H7 (cell line): ENCODE measurements around the gene WIZ. TPM values are rescaled to one million over a fixed set of nuclear protein-coding genes. Genes with fewer than 3 reads are reported as not detected.
"Not testable (repeated sequence)": the region's sequence is repeated elsewhere in the genome, so short reads cannot be mapped to it uniquely, and the experiment has no call there.

Experiments
- DNase-seq: peaks from one replicate; pipeline ENCODE4 v3.0.0; 2012
- H3K27me3 ChIP-seq: 2 replicates; pipeline ENCODE4 v1.6.0; 2011; ENCODE audit warnings: mild to moderate bottlenecking, low read length; ENCODE audit not compliant: control insufficient read depth, insufficient read depth
- H3K36me3 ChIP-seq: replicated peaks from 2 replicates; pipeline ENCODE4 v1.5.1; 2011; ENCODE audit warnings: low read length; ENCODE audit not compliant: control insufficient read depth, insufficient read depth
- H3K4me3 ChIP-seq: 2 replicates; pipeline ENCODE4 v1.5.1; 2011; ENCODE audit warnings: low read depth, mild to moderate bottlenecking, control low read depth, low read length, moderate library complexity; ENCODE audit not compliant: insufficient read depth
- total RNA-seq: library from RNA; depleted of rRNA; stranded (reverse); fragments of >200 nt; shearing (Covaris generic); gene quantifications from 2 replicates; pipeline ENCODE4 v1.2.3, GENCODE V29; 2014

WIZ gene
- total RNA-seq, 1 experiment from 2014 or later, result 17.6 TPM

- H3K4me3 ChIP-seq, result no peak overlapping the region
- no peaks in the 10 kb centered on the region for H3K27me3 ChIP-seq
- H3K36me3 ChIP-seq, result peaks cover 43% of the 10 kb centered on the region
- DNase-seq, result no peak
Observed at GRCh38 chr19:15401397-15401710, 48.4 kb downstream of the WIZ start.

GRCh38 chr19:15400521-15401396, 49.0 kb downstream of the WIZ start:
- H3K36me3 ChIP-seq, result peaks cover 45% of the 10 kb centered on the region
- H3K27me3 ChIP-seq, result no peaks in the 10 kb centered on the region
- no peak for DNase-seq
- no peak overlapping the region for H3K4me3 ChIP-seq

- no peak for DNase-seq
- Histone ChIP-seq H3K36me3 (peaks cover 44% of the 10 kb centered on the region), H3K27me3 (no peaks in the 10 kb centered on the region), H3K4me3 (no peak overlapping the region)
Observed at GRCh38 chr19:15399635-15400034, 50.1 kb downstream of the WIZ start.

- Histone ChIP-seq H3K27me3 (no peaks in the 10 kb centered on the region), H3K4me3 (no peak overlapping the region), H3K36me3 (peaks cover 44% of the 10 kb centered on the region)
- no peak for DNase-seq
Observed at GRCh38 chr19:15399234-15399515, 50.6 kb downstream of the WIZ start.

DNA sequence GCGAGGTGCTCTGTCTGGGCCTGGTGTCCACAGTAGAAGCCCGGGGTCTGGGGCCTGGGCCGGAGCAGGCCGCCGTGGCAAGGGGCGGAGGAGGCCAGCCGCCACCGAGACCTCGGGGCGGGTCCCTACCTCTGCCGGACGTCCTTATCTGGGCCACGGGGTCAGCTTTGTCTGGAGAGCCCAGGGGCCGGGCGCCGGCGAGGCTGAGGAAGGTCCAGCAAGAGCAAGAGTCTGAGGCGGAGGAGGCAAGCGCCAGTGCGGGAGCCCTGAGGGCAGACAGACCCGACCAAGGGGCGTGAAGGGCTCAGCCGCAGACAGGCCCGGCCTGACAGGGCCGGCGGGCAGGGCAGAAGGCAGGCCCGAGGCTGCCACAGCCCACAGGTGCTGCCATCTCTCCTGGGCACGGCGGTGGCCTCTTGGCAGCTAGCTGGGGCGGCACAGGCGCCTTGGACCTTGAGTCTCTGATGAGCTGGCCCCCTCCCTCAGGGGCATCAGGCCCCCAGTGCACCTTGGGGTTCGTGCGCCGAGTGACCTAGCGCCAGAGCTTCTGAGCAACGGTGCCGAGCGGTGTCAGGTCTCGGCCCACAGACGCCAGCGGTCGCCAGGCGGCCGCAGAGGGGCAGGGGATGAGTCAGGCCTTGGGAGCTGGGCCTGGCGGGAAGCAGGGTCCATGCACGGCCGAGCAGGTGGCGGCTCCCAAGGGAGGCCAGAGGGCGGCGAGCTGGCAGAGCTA, 51.1 kb downstream of the WIZ start:
- H3K36me3 ChIP-seq, result peaks cover 45% of the 10 kb centered on the region
- DNase-seq, result no peak

DNA sequence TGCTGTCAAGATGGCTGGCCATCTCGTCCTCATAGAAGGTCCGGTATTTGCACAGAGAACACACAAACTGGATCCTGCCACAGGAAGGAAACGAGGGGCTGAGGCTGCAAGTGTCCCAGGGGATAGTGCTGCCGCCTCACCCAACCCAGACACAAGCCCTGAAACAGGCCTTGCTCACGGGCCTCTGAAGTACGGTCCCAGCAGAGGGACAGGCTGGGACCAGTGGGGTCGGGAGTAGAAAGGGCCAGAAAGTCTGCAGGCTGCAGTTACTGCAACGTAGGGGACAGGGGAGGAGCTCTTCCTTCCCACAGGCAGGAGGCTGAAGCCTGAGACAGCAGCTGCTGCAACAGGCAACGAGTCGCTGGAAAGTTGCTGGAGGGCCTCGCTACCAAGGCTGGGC, 52.0 kb downstream of the WIZ start:
- H3K36me3 ChIP-seq, result peaks cover 40% of the 10 kb centered on the region
- no peak for DNase-seq
- no peak overlapping the region for H3K4me3 ChIP-seq
- no peaks in the 10 kb centered on the region for H3K27me3 ChIP-seq

More for the DNA sequence above, 51.1 kb downstream of the WIZ start:
- H3K27me3 ChIP-seq, result no peaks in the 10 kb centered on the region
- no peak overlapping the region for H3K4me3 ChIP-seq

DNA sequence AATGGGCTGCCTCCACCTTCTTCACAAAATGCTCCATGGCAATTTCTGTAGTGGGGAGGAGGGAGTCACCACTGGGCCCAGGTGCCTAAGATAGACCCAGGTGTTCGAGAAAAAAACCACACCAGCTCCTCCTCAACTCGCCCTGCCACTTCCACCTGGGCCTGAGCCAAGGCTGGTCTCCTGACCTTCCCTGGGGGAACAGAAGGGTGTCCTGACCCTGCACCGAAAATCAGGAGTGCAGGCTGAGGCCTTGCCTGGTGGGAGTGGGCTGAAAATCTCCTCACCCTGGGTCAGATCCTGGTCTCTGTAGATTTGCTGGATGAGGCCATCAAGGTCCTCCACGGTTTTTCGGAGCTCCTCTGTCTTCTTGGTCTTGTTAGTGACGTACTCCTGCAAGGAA, 52.5 kb downstream of the WIZ start:
- Histone ChIP-seq H3K4me3 (no peak overlapping the region), H3K36me3 (peaks cover 35% of the 10 kb centered on the region), H3K27me3 (no peaks in the 10 kb centered on the region)
- no peak for DNase-seq

DNA sequence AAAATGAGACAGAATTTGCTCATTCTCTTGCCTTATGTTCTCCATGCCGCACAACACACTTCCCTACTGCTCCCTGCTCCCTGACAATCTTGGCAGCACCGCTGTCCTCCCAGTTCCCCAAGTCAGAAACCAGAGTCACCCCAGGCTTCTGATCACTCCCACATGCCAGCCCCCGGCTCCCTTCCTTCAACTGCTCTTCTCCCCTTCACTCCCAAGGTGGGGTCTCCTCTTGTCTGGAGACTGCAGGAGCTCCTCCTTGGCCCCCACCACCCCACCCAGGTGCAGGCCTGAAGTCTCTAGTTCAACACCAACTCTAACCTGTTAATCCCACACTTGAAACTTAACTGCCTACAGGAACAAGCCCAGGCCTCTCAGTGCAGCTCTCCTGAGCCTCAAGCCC, 53.3 kb downstream of the WIZ start:
- Histone ChIP-seq H3K4me3 (no peak overlapping the region), H3K36me3 (peaks cover 35% of the 10 kb centered on the region), H3K27me3 (no peaks in the 10 kb centered on the region)
- no peak for DNase-seq

GRCh38 chr19:15395251-15395650, 54.5 kb downstream of the WIZ start:
- not testable (repeated sequence) for H3K4me3 ChIP-seq, H3K27me3 ChIP-seq, DNase-seq
- H3K36me3 ChIP-seq, result peaks cover 30% of the 10 kb centered on the region

- H3K36me3 ChIP-seq, result peaks cover 28% of the 10 kb centered on the region
- no peaks in the 10 kb centered on the region for H3K27me3 ChIP-seq
- H3K4me3 ChIP-seq, result no peak overlapping the region
- no peak for DNase-seq
Observed at GRCh38 chr19:15394426-15394825, 55.3 kb downstream of the WIZ start.

DNA sequence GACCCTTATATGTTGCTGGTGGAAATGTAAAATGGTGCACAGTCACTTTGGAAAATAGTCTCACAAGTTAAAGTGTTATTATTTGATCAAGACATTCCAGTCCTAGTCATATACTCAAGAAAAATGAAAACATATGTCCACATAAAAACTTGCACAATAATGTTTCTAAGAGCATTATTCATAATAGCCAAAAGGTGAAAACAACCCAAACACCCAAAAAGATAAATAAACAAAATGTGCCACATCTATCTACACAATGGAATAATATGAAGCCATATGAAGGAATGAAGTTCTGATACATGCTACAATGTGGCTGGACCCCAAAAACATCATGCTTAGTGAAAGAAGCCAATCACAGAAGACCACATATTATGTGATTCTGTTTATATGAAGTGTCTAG, 55.8 kb downstream of the WIZ start:
- Histone ChIP-seq H3K36me3 (peaks cover 24% of the 10 kb centered on the region), H3K27me3 (no peaks in the 10 kb centered on the region), H3K4me3 (no peak overlapping the region)
- no peak for DNase-seq

DNA sequence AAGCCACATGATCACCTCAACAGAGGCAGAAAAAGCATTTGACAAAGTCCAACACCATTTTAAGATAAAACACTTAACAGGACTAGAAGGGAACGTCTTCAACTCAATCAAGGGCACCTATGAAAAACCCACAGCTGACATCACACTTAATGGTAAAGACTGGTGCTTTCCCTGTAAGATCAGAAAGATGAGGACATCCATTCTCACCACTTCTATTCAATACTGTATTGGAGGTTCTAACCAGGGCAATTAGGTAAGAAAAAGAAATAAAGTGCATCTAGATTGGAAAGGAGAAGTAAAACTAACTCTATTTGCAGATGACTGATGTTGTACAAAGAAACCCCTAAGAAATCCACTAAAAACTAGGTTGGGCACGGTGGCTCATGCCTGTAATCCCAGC, 58.9 kb downstream of the WIZ start:
- Histone ChIP-seq H3K36me3 (peaks cover 5% of the 10 kb centered on the region), H3K4me3 (no peak overlapping the region), H3K27me3 (no peaks in the 10 kb centered on the region)
- no peak for DNase-seq

- Histone ChIP-seq H3K27me3 (no peaks in the 10 kb centered on the region), H3K36me3 (0 out of 2 replicates have a peak, but pooled peaks cover 1% of the 10 kb centered on the region), H3K4me3 (no peak overlapping the region)
- DNase-seq, result peak; percentile 14
Observed at GRCh38 chr19:15381864-15382263, 67.9 kb downstream of the WIZ start.

GRCh38 chr19:15381429-15381828, 68.3 kb downstream of the WIZ start:
- Histone ChIP-seq H3K27me3 (no peaks in the 10 kb centered on the region), H3K4me3 (no peak overlapping the region), H3K36me3 (peaks cover 1% of the 10 kb centered on the region; the same call in 1 of the 2 replicates)
- peak; percentile 8 for DNase-seq

- Histone ChIP-seq H3K27me3 (no peaks in the 10 kb centered on the region), H3K36me3 (no peaks in the 10 kb centered on the region; the same call in 1 of the 2 replicates), H3K4me3 (peak overlapping the region; percentile 65)
- no peak for DNase-seq
Observed at GRCh38 chr19:15379999-15380647, 69.6 kb downstream of the WIZ start.
